H1 (cell line): ENCODE data around the gene ETV5. TPM values are rescaled to one million over a fixed set of nuclear protein-coding genes. Genes with fewer than 3 reads are reported as not detected.

Source experiments
- CTCF ChIA-PET: fragments of 300-600 bp; sonication (Branson Sonifier 250); formaldehyde crosslinking; loops from one replicate; lab custom pipeline; 2021; ENCODE audit not compliant: partially characterized antibody; lab: Charles Lee
- POLR2A ChIA-PET: fragments of 300-600 bp; sonication (Branson Sonifier 250); formaldehyde crosslinking; loops from one replicate; lab custom pipeline; 2021; ENCODE audit warnings: inconsistent platforms; ENCODE audit not compliant: partially characterized antibody; lab: Charles Lee
- DNase-seq, 2 experiments: peaks; one replicate each; pipeline versions ENCODE4 v3.0.0 to v3.0.0-alpha.2; 2010 to 2022; ENCODE audit warnings: low spot score in 2 of 2, low read depth in 1 of 2, mixed read lengths in 1 of 2
- FAIRE-seq: peaks from 2 replicates; lab custom pipeline; 2011; peaks lifted over from hg19 to GRCh38; lab: Jason Lieb, UNC
- H2AFZ ChIP-seq: 2 replicates; pipeline ENCODE4 v1.8.1; 2012; ENCODE audit warnings: low read length, inconsistent platforms
- H2AK5ac ChIP-seq: 2 replicates; pipeline ENCODE4 v1.6.1; 2013; ENCODE audit warnings: low read depth, low read length
- H2BK120ac ChIP-seq: replicated peaks from 2 replicates; pipeline ENCODE3; 2013; ENCODE audit warnings: low read depth, low read length, inconsistent platforms
- H2BK12ac ChIP-seq: 2 replicates; pipeline ENCODE4 v1.6.1; 2013; ENCODE audit warnings: low read depth, low read length
- H2BK15ac ChIP-seq: 2 replicates; pipeline ENCODE4 v1.6.1; 2013; ENCODE audit warnings: low read length
- H2BK20ac ChIP-seq: 2 replicates; pipeline ENCODE4 v1.6.1; 2013; ENCODE audit warnings: low read length
- H2BK5ac ChIP-seq: 2 replicates; pipeline ENCODE4 v1.6.1; 2013; ENCODE audit warnings: low read depth, low read length
- H3K14ac ChIP-seq: 2 replicates; pipeline ENCODE4 v1.6.1; 2013; ENCODE audit warnings: inconsistent platforms; ENCODE audit not compliant: insufficient read length
- H3K18ac ChIP-seq: 2 replicates; pipeline ENCODE4 v1.6.1; 2013; ENCODE audit warnings: low read length; ENCODE audit errors: extremely low read depth
- H3K23ac ChIP-seq: 2 replicates; pipeline ENCODE4 v1.6.1; 2013; ENCODE audit warnings: inconsistent platforms; ENCODE audit not compliant: insufficient read length
- H3K23me2 ChIP-seq: 2 replicates; pipeline ENCODE4 v1.6.1; 2013; ENCODE audit warnings: low read depth, low read length
- H3K27ac ChIP-seq: 2 replicates; pipeline ENCODE4 v1.6.1; 2011; ENCODE audit warnings: low read depth, low read length, inconsistent platforms
- H3K27me3 ChIP-seq, 4 experiments: replicated peaks in 1 of 4; 1 replicate in 1 of 4; 2 replicates in 3 of 4; pipeline versions ENCODE4 v1.6.1 to v1.8.1; 2011 to 2013; ENCODE audit warnings: low read length in 3 of 4, mild to moderate bottlenecking in 3 of 4, inconsistent platforms in 2 of 4, mixed read lengths in 2 of 4, moderate library complexity in 1 of 4; ENCODE audit not compliant: control insufficient read depth in 3 of 4, insufficient read depth in 3 of 4; ENCODE audit errors: extremely low read depth in 1 of 4
- H3K36me3 ChIP-seq, 4 experiments: 2 replicates each; pipeline versions ENCODE4 v1.6.1 to v1.8.1; 2011 to 2013; ENCODE audit warnings: mild to moderate bottlenecking in 4 of 4, low read length in 3 of 4, moderate library complexity in 2 of 4, control low read depth in 1 of 4, inconsistent platforms in 1 of 4; ENCODE audit not compliant: insufficient read depth in 4 of 4, control insufficient read depth in 2 of 4
- H3K4ac ChIP-seq: replicated peaks from 2 replicates; pipeline ENCODE3; 2013; ENCODE audit warnings: low read length, low read depth, mixed read lengths, inconsistent platforms; ENCODE audit not compliant: insufficient read length
- H3K4me1 ChIP-seq, 4 experiments: replicated peaks in 1 of 4; 1 replicate in 1 of 4; 2 replicates in 3 of 4; pipeline versions ENCODE4 v1.6.1 to v1.8.1; 2011 to 2013; ENCODE audit warnings: low read length in 3 of 4, inconsistent platforms in 2 of 4, mixed read lengths in 1 of 4; ENCODE audit not compliant: insufficient read depth in 4 of 4, control insufficient read depth in 3 of 4
- H3K4me2 ChIP-seq, 2 experiments: 2 replicates each; pipeline versions ENCODE4 v1.6.1 to v1.8.1; 2011 to 2013; ENCODE audit warnings: low read depth in 2 of 2, low read length in 2 of 2, control low read depth in 1 of 2, inconsistent platforms in 1 of 2, mild to moderate bottlenecking in 1 of 2; ENCODE audit not compliant: insufficient read depth in 1 of 2
- H3K4me3 ChIP-seq, 4 experiments: fragments of 200-600, 300-600 bp in 1 of 4; sonication (generic), shearing (Covaris generic), sonication (Bioruptor Twin) in 1 of 4; 2 replicates each; pipeline versions ENCODE4 v1.5.1 to v1.8.1; 2011 to 2016; ENCODE audit warnings: low read length in 4 of 4, low read depth in 3 of 4, control low read depth in 2 of 4, inconsistent platforms in 2 of 4, mild to moderate bottlenecking in 2 of 4, mixed read lengths in 1 of 4, moderate library complexity in 1 of 4; ENCODE audit not compliant: insufficient read depth in 2 of 4; ENCODE audit errors: extremely low read depth in 1 of 4
- H3K56ac ChIP-seq: replicated peaks from 2 replicates; pipeline ENCODE3; 2013; ENCODE audit warnings: low read depth, mild to moderate bottlenecking, mixed read lengths, low read length, inconsistent platforms; ENCODE audit not compliant: insufficient read length
- H3K79me1 ChIP-seq: 2 replicates; pipeline ENCODE4 v1.6.1; 2013; ENCODE audit warnings: low read depth, low read length, control low read depth
- H3K79me2 ChIP-seq, 2 experiments: 2 replicates each; pipeline versions ENCODE4 v1.6.1 to v1.8.1; 2012 to 2013; ENCODE audit warnings: low read length in 2 of 2, mild to moderate bottlenecking in 2 of 2, inconsistent platforms in 1 of 2; ENCODE audit not compliant: insufficient read depth in 2 of 2, control insufficient read depth in 1 of 2
- H3K9ac ChIP-seq, 4 experiments: replicated peaks in 1 of 4; 1 replicate in 1 of 4; 2 replicates in 3 of 4; pipeline versions ENCODE4 v1.6.1 to v1.8.1; 2011 to 2013; ENCODE audit warnings: low read depth in 3 of 4, low read length in 3 of 4, control low read depth in 2 of 4, mild to moderate bottlenecking in 2 of 4, moderate library complexity in 2 of 4, inconsistent platforms in 1 of 4; ENCODE audit errors: extremely low read depth in 1 of 4
- H3K9me3 ChIP-seq, 2 experiments: 2 replicates each; pipeline versions ENCODE4 v1.6.1 to v1.8.1; 2012 to 2013; ENCODE audit warnings: mild to moderate bottlenecking in 2 of 2, moderate library complexity in 2 of 2, control low read depth in 1 of 2, inconsistent platforms in 1 of 2, low read depth in 1 of 2, low read length in 1 of 2, mixed read lengths in 1 of 2; ENCODE audit not compliant: insufficient read depth in 2 of 2
- H4K20me1 ChIP-seq, 2 experiments: replicated peaks in 1 of 2; 2 replicates each; pipeline versions ENCODE3 to v1.8.1; 2011 to 2013; ENCODE audit warnings: inconsistent platforms in 2 of 2, low read length in 2 of 2, mild to moderate bottlenecking in 1 of 2; ENCODE audit not compliant: insufficient read depth in 2 of 2, control insufficient read depth in 1 of 2
- H4K5ac ChIP-seq: 2 replicates; pipeline ENCODE4 v1.6.1; 2013; ENCODE audit warnings: low read length, low read depth, mixed read lengths, inconsistent platforms; ENCODE audit not compliant: insufficient read length
- H4K8ac ChIP-seq: 2 replicates; pipeline ENCODE4 v1.8.0; 2013; ENCODE audit warnings: mild to moderate bottlenecking, moderate library complexity, low read length, inconsistent platforms; ENCODE audit not compliant: insufficient read depth; ENCODE audit errors: extremely low read depth
- H4K91ac ChIP-seq: replicated peaks from 2 replicates; pipeline ENCODE3; 2013; ENCODE audit warnings: low read length, mixed read lengths, inconsistent platforms; ENCODE audit not compliant: insufficient read length
- ASH2L ChIP-seq: fragments of 200-600, 300-600 bp; sonication (generic); IDR thresholded peaks from one replicate; pipeline ENCODE4 v1.7.1; 2017; ENCODE audit warnings: low read length
- BACH1 ChIP-seq: IDR thresholded peaks from 2 replicates; pipeline ENCODE4 v1.6.1; 2012; ENCODE audit warnings: low read length, improper control_type of control experiment
- CHD2 ChIP-seq: IDR thresholded peaks from 2 replicates; pipeline ENCODE4 v1.6.1; 2012; ENCODE audit warnings: low read length, improper control_type of control experiment
- HDAC2 ChIP-seq, 2 experiments: fragments of 300-600 bp in 1 of 2; sonication (generic) in 1 of 2; IDR thresholded peaks; 2 replicates each; pipeline ENCODE4 v1.6.1; 2011 to 2012; ENCODE audit warnings: low read depth in 2 of 2, low read length in 2 of 2, mild to moderate bottlenecking in 2 of 2, moderate library complexity in 2 of 2, borderline replicate concordance in 1 of 2, inconsistent platforms in 1 of 2
- KDM4A ChIP-seq: IDR thresholded peaks from one replicate; pipeline ENCODE4 v1.7.1; 2012; ENCODE audit warnings: low read depth, mild to moderate bottlenecking, moderate library complexity, low read length, inconsistent platforms; ENCODE audit not compliant: severe bottlenecking
- SAP30 ChIP-seq: fragments of 300-600 bp; sonication (generic); IDR thresholded peaks from 2 replicates; pipeline ENCODE4 v1.7.1; 2012; ENCODE audit warnings: low read length, moderate library complexity, mild to moderate bottlenecking, inconsistent platforms; ENCODE audit not compliant: insufficient read depth, insufficient replicate concordance
- SP2 ChIP-seq: IDR thresholded peaks from 2 replicates; pipeline ENCODE4 v1.6.1; 2012; ENCODE audit warnings: mild to moderate bottlenecking, low read length, inconsistent platforms
- SRF ChIP-seq: IDR thresholded peaks from 2 replicates; pipeline ENCODE4 v1.6.1; 2011; ENCODE audit warnings: mild to moderate bottlenecking, low read depth, low read length, moderate library complexity
- WGBS, 2 experiments: shearing (Covaris generic) in 1 of 2; methylation state at CpG; one replicate each; pipeline versions ENCODE4 v1.1.6 to v1.1.7; 2013 to 2015; ENCODE audit warnings: low lambda C conversion rate in 2 of 2, mixed read lengths in 2 of 2, inconsistent platforms in 1 of 2, low coverage in 1 of 2, missing lambda C conversion rate in 1 of 2; ENCODE audit not compliant: insufficient replicate concordance in 2 of 2, insufficient coverage in 1 of 2, insufficient read length in 1 of 2; ENCODE audit errors: extremely low coverage in 1 of 2, missing lambda C conversion rate in 1 of 2; 5-methylcytosine and 5-hydroxymethylcytosine counted together
- polyA plus RNA-seq, 7 experiments: library from polyadenylated mRNA; depleted of rRNA in 3 of 7; stranded (reverse) in 5 of 7; unstranded in 2 of 7; fragments of >200 nt in 5 of 7; fragments of 200-250 nt in 2 of 7; gene quantifications; 1 replicate in 5 of 7; 2 replicates in 1 of 7; 4 replicates in 1 of 7; pipeline versions ENCODE4 v1.2.1 to v1.2.3, GENCODE V29; 2011 to 2013; ENCODE audit warnings: missing spikeins in 2 of 7, mixed read lengths in 2 of 7
- total RNA-seq: library from RNA; stranded (reverse); fragmentation: NEBNext Ultra II Directional; extraction: Animal tissue kit (Norgen Biotek cat#: 25700); gene quantifications from 2 replicates; pipeline ENCODE4 v1.2.1, GENCODE V29; 2021

ETV5 gene
- total and polyA plus RNA-seq, 2 of the 8 experiments (the other 6 are each of a cell fraction or from before 2014, with no cell fraction given) = 13.1 to 36.9 TPM

GRCh38 chr3:186090901-186091300 is 18.0 kb downstream of the ETV5 start:
- no peak overlapping the region for H3K56ac ChIP-seq
- no peak overlapping the region for H3K4me2 ChIP-seq
- DNase-seq (no peak), FAIRE-seq (no peak)
- no peak overlapping the region for H3K27ac ChIP-seq
- H2BK15ac ChIP-seq = no peak overlapping the region
- no peak overlapping the region for H3K4me3 ChIP-seq
- H3K23me2 ChIP-seq = no peaks in the 10 kb centered on the region
- no peak overlapping the region for H4K8ac ChIP-seq
- no peak overlapping the region for H3K9ac ChIP-seq
- POLR2A ChIA-PET = interaction anchor here (2.7 kb wide), 1 partner anchor 10 kb away, joined by 15 read pairs; no protein-coding TSS in a partner anchor
- H3K4ac ChIP-seq = no peak overlapping the region
- no peak overlapping the region for H2BK120ac ChIP-seq
- H3K23ac ChIP-seq = no peak overlapping the region
- H3K79me2 ChIP-seq = no peaks in the 10 kb centered on the region
- H4K91ac ChIP-seq = no peak overlapping the region
- no peak overlapping the region for H2BK20ac ChIP-seq
- H3K36me3 ChIP-seq = no peaks in the 10 kb centered on the region
- no peaks in the 10 kb centered on the region for H4K20me1 ChIP-seq
- no peak overlapping the region for H2AFZ ChIP-seq
- CTCF ChIA-PET = interaction anchor here (1.4 to 2.1 kb wide), 2 partner anchors 88 to 118 kb away, joined by 4 read pairs; no protein-coding TSS in a partner anchor
- no peaks in the 10 kb centered on the region for H3K79me1 ChIP-seq
- peaks cover 0 to 2% of the 10 kb centered on the region in 2 experiments; a peak in 2 of 4 replicates for H3K9me3 ChIP-seq
- H3K27me3 ChIP-seq = no peaks in the 10 kb centered on the region
- 98% methylated on average over 2 of the region's 2 CpGs; no CpG with 5 or more reads in 1 of the 2 experiments for WGBS, 2 experiments
- H4K5ac ChIP-seq = no peak overlapping the region
- H3K4me1 ChIP-seq = peaks cover 0 to 9% (median 3%) of the 10 kb centered on the region in 4 experiments; a peak in 4 of 7 replicates
- H2AK5ac ChIP-seq = no peak overlapping the region
- no peak overlapping the region for H3K14ac ChIP-seq
- no peak overlapping the region for H2BK12ac ChIP-seq
- no peak overlapping the region for H3K18ac ChIP-seq
- H2BK5ac ChIP-seq = no peak overlapping the region
- TF ChIP-seq SAP30 (no peak), KDM4A (no peak), HDAC2 (IDR thresholded peaks at IDR 0.05; ENCODE audit: borderline replicate concordance in 1 of 2, low read depth in 2 of 2, low read length in 2 of 2) (no peak), SP2 (no peak), ASH2L (no peak), CHD2 (no peak), SRF (no peak), BACH1 (no peak)
